Thyroid gland (tissue), 4 donors: ENCODE results near the gene OR2AT4. TPM values are rescaled to one million over a fixed set of nuclear protein-coding genes. Genes with fewer than 3 reads are reported as not detected.
"Not testable (repeated sequence)": the region's sequence is repeated elsewhere in the genome, so short reads cannot be mapped to it uniquely, and the experiment has no call there.

Source experiments
- DNase-seq, 2 donors: peaks; one replicate each; pipeline ENCODE4 v3.0.0-alpha.2; 2019
- H3K27ac ChIP-seq, 3 donors: fragments of 200-600 bp; sonication (generic); 1 replicate in 2 of 3; 2 replicates in 1 of 3; pipeline ENCODE4 v1.5.1; 2016 to 2019; ENCODE audit warnings: mild to moderate bottlenecking in 1 of 3, moderate library complexity in 1 of 3
- H3K27me3 ChIP-seq: fragments of 200-600 bp; sonication (generic); one replicate; pipeline ENCODE4 v1.5.1; 2019
- H3K36me3 ChIP-seq, 2 donors: fragments of 200-600 bp; sonication (generic); one replicate each; pipeline ENCODE4 v1.5.1; 2016 to 2019
- H3K4me1 ChIP-seq, 2 donors: fragments of 200-600 bp; sonication (generic); one replicate each; pipeline ENCODE4 v1.5.1; 2017 to 2019
- H3K4me3 ChIP-seq, 3 donors: fragments of 200-600 bp; sonication (generic); replicated peaks in 1 of 3; 1 replicate in 2 of 3; 2 replicates in 1 of 3; pipeline ENCODE4 v1.5.1; 2016; ENCODE audit warnings: mild to moderate bottlenecking in 1 of 3
- H3K9me3 ChIP-seq: fragments of 200-600 bp; sonication (generic); one replicate; pipeline ENCODE4 v1.5.1; 2017
- CTCF ChIP-seq, 6 experiments: fragments of 200-600 bp in 3 of 6; fragments of 450-650 bp in 3 of 6; sonication (generic) in 3 of 6; IDR thresholded peaks; one replicate each; pipeline ENCODE4 v1.5.1; 2016 to 2019; ENCODE audit warnings: antibody characterized with exemption in 6 of 6, mild to moderate bottlenecking in 2 of 6, inconsistent platforms in 1 of 6, moderate library complexity in 1 of 6
- POLR2A ChIP-seq, 2 donors: fragments of 450-650 bp; IDR thresholded peaks; one replicate each; pipeline ENCODE4 v1.6.1; 2017; ENCODE audit warnings: antibody characterized with exemption in 2 of 2, mild to moderate bottlenecking in 2 of 2, moderate library complexity in 1 of 2
- WGBS, 2 donors: methylation state at CpG; one replicate each; pipeline ENCODE4 v1.1.5; 2017; 5-methylcytosine and 5-hydroxymethylcytosine counted together
- intact Hi-C: fragments of 100-400 bp; cut with DNase I; formaldehyde crosslinking; loops from one replicate; pipeline ENCODE4 v1.15.1; 2023
- total RNA-seq, 4 donors: library from RNA; depleted of rRNA; stranded (reverse); fragments of >200 nt; gene quantifications; one replicate each; pipeline ENCODE4 v1.2.3, GENCODE V29; 2016

Gene OR2AT4
- total RNA-seq, 4 donors from 2014 or later, result not detected

DNA sequence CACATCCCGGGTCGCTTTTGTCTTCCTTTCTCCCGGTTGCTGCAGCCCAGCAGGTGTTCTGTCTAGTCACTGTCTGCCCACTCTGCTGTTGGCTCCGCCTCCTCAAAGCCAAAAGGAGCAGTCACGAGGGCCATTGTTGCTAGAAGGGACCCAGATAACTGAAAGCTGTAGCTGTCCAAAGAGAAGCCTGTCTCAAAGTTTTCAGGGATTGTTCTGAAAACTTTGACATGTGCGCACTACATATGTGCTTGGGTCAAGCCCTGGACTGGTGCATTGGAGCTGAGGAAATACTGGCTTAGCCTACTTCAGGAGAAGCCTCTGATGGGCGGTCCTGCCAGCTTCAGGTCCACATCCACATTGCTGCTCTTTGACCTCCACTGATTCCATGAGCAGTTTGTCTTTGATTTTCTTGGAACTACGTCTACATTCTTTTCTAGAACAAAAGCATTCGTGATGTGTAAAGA is 8.8 kb upstream of the OR2AT4 start:
- Histone ChIP-seq H3K4me3 (no peak overlapping the region), H3K4me1 (no peaks in the 10 kb centered on the region), H3K27ac (no peak overlapping the region), H3K9me3 (no peaks in the 10 kb centered on the region), H3K36me3 (no peaks in the 10 kb centered on the region), H3K27me3 (no peaks in the 10 kb centered on the region)
- DNase-seq, result no peak
- intact Hi-C loops, result no loop called here
- WGBS, 2 donors, result 63 to 65% methylated on average over 9 of the region's 9 CpGs
- TF ChIP-seq POLR2A (IDR thresholded peaks at IDR 0.05) (no peak), CTCF (IDR thresholded peaks at IDR 0.05) (no peak)

GRCh38 chr11:75103380-75104026 is 6.8 kb upstream of the OR2AT4 start:
- no peak for DNase-seq
- TF ChIP-seq POLR2A (IDR thresholded peaks at IDR 0.05) (no peak), CTCF (IDR thresholded peaks at IDR 0.05) (no peak)
- Histone ChIP-seq H3K27me3 (no peaks in the 10 kb centered on the region), H3K36me3 (no peaks in the 10 kb centered on the region), H3K4me3 (no peak overlapping the region), H3K9me3 (no peaks in the 10 kb centered on the region), H3K27ac (no peak overlapping the region), H3K4me1 (no peaks in the 10 kb centered on the region)
- intact Hi-C loops, result no loop called here
- 80 to 81% methylated on average over 5 of the region's 5 CpGs for WGBS, 2 donors

DNA sequence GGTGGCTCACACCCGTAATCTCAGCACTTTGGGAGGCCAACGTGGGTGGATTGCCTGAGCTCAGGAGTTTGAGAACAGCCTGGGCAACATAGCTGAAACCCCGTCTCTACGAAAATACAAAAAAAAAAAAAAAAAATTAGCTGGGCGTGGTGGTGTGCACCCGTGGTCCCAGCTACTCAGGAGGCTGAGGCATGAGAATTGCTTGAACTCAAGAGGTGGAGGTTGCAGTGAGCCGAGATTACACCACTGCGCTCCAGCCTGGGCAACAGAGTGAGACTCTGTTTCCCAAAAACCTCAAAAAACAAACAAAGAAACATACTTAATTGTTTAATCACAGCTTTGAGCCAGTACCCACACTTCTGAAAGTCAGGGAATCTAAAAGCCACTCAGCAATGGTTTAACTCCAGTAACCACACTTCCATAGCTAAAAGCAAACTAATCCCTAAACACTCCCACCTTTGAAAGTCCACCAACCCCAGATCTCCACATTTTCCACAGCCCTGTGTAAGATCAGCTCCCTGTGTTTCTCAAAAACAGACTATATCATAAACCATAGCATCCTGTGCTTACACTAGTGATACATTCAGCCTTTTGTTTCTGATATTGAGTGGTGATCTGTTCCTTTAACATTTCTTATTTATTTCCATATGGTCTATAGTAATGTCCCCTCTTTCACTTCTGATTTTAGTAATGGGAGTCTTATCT is 4.9 kb upstream of the OR2AT4 start:
- H3K36me3 ChIP-seq, result no peaks in the 10 kb centered on the region
- no peak for TF ChIP-seq POLR2A (IDR thresholded peaks at IDR 0.05)
- no peak for TF ChIP-seq CTCF (IDR thresholded peaks at IDR 0.05)
- H3K4me1 ChIP-seq, result no peaks in the 10 kb centered on the region
- no peaks in the 10 kb centered on the region for H3K9me3 ChIP-seq
- intact Hi-C loops, result no loop called here
- no peak overlapping the region for H3K4me3 ChIP-seq
- no peak for DNase-seq
- WGBS, 2 donors, result 86% methylated on average over 8 of the region's 8 CpGs
- no peaks in the 10 kb centered on the region for H3K27me3 ChIP-seq
- H3K27ac ChIP-seq, result no peak overlapping the region

- Histone ChIP-seq H3K27me3 (no peaks in the 10 kb centered on the region), H3K27ac (no peak overlapping the region), H3K36me3 (no peaks in the 10 kb centered on the region), H3K4me3 (no peak overlapping the region), H3K4me1 (no peaks in the 10 kb centered on the region), H3K9me3 (no peaks in the 10 kb centered on the region)
- WGBS, 2 donors, result 28 to 44% methylated on average over 3 of the region's 3 CpGs
- no peak for DNase-seq
- intact Hi-C loops, result no loop called here
- no peak for TF ChIP-seq CTCF (IDR thresholded peaks at IDR 0.05)
- TF ChIP-seq POLR2A (IDR thresholded peaks at IDR 0.05), result no peak
These were observed 3.6 kb upstream of the OR2AT4 start for GRCh38 chr11:75100314-75100713.

DNA sequence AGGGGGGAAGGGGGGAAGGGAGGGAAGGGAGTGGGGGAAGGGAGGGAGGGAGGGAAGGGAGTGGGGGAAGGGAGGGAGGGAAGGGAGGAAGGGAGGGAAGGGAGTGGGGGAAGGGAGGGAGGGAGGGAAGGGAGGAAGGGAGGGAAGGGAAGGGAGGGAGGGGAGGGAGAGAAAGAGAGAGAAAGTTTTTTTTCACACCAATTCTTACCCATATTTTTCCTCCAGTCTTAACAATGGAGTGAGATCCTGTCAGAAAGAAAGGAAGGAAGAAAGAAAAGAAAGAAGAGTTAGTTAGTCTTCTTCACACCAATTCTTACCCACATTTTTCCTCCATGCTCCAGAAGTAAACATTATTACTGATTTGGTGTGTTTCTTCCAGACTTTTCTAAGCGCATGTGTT is 3.0 kb upstream of the OR2AT4 start:
- no peak overlapping the region for H3K27ac ChIP-seq
- no peaks in the 10 kb centered on the region for H3K27me3 ChIP-seq
- H3K36me3 ChIP-seq, result no peaks in the 10 kb centered on the region
- 95 to 98% methylated on average over 1 of the region's 1 CpG for whole genome bisulfite sequencing, 2 donors
- H3K4me1 ChIP-seq, result no peaks in the 10 kb centered on the region
- intact Hi-C loops, result no loop called here
- no peak for DNase-seq
- no peaks in the 10 kb centered on the region for H3K9me3 ChIP-seq
- TF ChIP-seq POLR2A (IDR thresholded peaks at IDR 0.05) (no peak), CTCF (IDR thresholded peaks at IDR 0.05) (no peak)
- H3K4me3 ChIP-seq, result no peak overlapping the region

DNA sequence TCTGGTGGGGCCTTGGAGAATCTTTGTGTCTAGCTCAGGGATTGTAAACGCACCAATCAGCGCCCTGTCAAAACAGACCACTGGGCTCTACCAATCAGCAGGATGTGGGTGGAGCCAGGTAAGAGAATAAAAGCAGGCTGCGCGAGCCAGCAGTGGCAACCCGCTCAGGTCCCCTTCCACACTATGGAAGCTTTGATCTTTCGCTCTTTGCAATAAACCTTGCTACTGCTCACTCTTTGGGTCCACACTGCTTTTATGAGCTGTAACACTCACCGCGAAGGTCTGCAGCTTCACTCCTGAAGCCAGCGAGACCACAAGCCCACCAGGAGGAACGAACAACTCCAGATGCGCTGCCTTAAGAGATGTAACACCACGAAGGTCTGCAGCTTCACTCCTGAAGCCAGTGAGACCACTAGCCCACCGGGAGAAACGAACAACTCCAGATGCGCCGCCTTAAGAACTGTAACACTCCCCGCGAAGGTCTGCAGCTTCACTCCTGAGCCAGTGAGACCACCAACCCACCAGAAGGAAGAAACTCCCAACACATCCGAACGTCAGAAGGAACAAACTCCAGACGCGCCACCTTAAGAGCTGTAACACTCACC is 2.3 kb upstream of the OR2AT4 start:
- DNase-seq, intact Hi-C loops, H3K4me1 ChIP-seq, H3K9me3 ChIP-seq, H3K27me3 ChIP-seq, H3K36me3 ChIP-seq, H3K27ac ChIP-seq, H3K4me3 ChIP-seq: not testable (repeated sequence)
- 93% methylated on average over 22 of the region's 22 CpGs for WGBS, 2 donors

GRCh38 chr11:75098181-75098580 is 1.5 kb upstream of the OR2AT4 start:
- H3K4me1 ChIP-seq, DNase-seq, H3K9me3 ChIP-seq, H3K4me3 ChIP-seq, H3K27me3 ChIP-seq, H3K36me3 ChIP-seq, H3K27ac ChIP-seq, intact Hi-C loops: not testable (repeated sequence)
- 96 to 97% methylated on average over 10 to 14 of the region's 21 CpGs for WGBS, 2 donors
